Thyroid gland (tissue), 4 donors: Measurements from ENCODE around the gene RBPMS2.

Experiments
- POLR2A ChIP-seq, 2 donors: fragments of 450-650 bp; IDR thresholded peaks; one replicate each; pipeline ENCODE4 v1.6.1; 2017; ENCODE audit warnings: antibody characterized with exemption in 2 of 2, mild to moderate bottlenecking in 2 of 2, moderate library complexity in 1 of 2
- TF ChIP-seq, protein P1 (sequence below), 6 experiments: fragments of 200-600 bp in 3 of 6; fragments of 450-650 bp in 3 of 6; sonication (generic) in 3 of 6; IDR thresholded peaks; one replicate each; pipeline ENCODE4 v1.5.1; 2016 to 2019; ENCODE audit warnings: antibody characterized with exemption in 6 of 6, mild to moderate bottlenecking in 2 of 6, inconsistent platforms in 1 of 6, moderate library complexity in 1 of 6

DNA sequence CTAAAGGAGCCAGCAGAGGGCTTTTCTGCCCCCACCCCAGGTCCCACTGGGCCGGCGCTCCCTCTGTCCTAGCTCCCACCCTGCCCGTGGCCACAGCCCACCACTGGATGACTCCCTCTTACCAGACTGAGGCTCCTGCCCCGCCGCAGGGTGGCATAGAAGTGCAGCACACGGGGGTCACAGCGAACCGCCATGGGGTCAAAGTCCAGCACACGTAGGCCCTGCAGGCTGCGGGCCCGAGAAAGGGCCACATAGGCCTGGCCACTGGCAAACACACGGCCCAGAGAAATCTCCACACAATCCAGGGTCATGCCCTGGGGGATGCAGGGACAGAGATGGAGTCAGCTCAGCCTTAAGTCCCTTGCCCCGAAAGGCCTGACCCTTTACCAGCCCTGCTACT lies 41.1 kb upstream of the RBPMS2 start:
- TF ChIP-seq, protein P1, sequence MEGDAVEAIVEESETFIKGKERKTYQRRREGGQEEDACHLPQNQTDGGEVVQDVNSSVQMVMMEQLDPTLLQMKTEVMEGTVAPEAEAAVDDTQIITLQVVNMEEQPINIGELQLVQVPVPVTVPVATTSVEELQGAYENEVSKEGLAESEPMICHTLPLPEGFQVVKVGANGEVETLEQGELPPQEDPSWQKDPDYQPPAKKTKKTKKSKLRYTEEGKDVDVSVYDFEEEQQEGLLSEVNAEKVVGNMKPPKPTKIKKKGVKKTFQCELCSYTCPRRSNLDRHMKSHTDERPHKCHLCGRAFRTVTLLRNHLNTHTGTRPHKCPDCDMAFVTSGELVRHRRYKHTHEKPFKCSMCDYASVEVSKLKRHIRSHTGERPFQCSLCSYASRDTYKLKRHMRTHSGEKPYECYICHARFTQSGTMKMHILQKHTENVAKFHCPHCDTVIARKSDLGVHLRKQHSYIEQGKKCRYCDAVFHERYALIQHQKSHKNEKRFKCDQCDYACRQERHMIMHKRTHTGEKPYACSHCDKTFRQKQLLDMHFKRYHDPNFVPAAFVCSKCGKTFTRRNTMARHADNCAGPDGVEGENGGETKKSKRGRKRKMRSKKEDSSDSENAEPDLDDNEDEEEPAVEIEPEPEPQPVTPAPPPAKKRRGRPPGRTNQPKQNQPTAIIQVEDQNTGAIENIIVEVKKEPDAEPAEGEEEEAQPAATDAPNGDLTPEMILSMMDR (IDR thresholded peaks at IDR 0.05) = no peak
- TF ChIP-seq POLR2A (IDR thresholded peaks at IDR 0.05) = no peak
